Measurements from ENCODE around the gene CFAP91.

Gene CFAP91

DNA sequence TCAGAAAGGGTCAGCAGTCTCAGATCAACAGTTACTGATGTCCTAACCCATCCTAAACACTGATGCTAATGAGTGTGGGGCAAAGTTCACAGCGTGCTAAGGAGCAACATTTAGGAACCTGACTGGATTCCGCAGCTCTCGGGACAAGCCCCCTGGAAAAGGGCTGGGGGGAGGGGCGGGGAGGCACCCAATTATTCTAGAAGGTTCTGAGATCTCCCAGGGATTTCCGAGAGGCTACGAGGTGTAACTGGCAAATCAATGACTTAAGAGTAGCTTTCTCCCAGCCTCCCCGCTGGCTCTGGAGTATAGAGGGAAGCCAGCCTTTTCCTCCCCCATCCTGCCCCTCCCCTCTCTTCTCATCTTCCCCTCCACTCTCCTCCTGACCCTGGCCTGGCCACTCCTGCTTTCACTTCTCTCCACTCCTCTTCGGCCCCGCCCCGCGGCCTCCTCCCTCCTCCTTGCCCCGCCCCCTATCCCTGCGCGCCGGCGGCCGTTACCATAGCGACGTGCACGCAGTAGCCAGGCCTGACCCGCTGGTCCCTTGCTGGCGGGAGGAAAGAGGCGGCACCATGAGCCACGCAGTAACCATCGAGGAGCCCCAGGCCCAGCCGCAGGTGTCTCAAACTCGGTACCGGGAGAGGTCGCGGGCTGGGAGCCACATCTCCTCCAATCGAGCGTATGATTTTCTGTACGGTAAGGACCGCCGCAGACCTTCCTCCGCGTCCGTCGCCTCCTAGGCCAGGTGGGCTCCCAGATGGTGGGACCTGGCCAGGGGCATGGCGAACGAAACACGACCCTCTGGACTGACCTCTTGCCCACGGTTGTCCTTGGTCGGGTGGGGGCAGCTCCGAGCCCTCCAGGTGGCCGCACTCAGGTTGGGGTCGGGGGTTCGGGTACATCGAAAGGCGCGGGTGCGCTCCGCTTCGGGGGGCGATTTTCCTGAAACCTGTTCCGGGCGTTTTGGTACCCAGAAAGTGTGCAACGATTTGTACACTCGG is at the start of gene CFAP91:
TSS of gene CFAP91 (plus strand) at position 493 of the 998 bp plus-strand sequence. CDS start at position 570, 77 bp downstream.
- TF ChIP-seq, protein P1, sequence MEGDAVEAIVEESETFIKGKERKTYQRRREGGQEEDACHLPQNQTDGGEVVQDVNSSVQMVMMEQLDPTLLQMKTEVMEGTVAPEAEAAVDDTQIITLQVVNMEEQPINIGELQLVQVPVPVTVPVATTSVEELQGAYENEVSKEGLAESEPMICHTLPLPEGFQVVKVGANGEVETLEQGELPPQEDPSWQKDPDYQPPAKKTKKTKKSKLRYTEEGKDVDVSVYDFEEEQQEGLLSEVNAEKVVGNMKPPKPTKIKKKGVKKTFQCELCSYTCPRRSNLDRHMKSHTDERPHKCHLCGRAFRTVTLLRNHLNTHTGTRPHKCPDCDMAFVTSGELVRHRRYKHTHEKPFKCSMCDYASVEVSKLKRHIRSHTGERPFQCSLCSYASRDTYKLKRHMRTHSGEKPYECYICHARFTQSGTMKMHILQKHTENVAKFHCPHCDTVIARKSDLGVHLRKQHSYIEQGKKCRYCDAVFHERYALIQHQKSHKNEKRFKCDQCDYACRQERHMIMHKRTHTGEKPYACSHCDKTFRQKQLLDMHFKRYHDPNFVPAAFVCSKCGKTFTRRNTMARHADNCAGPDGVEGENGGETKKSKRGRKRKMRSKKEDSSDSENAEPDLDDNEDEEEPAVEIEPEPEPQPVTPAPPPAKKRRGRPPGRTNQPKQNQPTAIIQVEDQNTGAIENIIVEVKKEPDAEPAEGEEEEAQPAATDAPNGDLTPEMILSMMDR (IDR thresholded peaks at IDR 0.05): no peak
- H3K4me1 Mint-ChIP-seq: peaks cover 41% of the 10 kb centered on the region

DNA sequence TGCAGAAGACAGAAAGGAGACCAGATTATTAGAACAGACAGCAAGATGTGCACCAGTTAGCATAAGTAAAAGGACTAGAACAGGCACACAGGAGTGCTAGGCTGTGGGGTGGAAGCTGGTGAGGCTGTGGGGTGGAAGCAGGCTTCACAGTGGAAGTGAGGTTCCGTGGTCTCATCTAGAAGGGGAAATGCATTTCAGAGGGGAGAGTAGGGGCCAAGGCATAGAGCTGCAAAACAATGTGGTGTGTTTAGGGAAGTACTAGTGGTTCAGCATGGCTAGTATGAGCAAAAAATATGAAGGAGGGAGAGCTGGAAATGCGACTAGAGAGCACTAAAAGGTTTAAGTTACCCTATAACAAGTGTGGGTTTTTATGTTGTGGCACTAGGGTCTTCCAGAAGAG is 48.9 kb upstream of the CFAP91 start:
- H3K4me1 Mint-ChIP-seq: peaks cover 5% of the 10 kb centered on the region
- TF ChIP-seq, protein P1 (IDR thresholded peaks at IDR 0.05): no peak
- H3K27ac Mint-ChIP-seq: no peak overlapping the region
- H3K27me3 Mint-ChIP-seq (ENCODE audit: low read depth, poor library complexity): peaks cover 3% of the 10 kb centered on the region
- no peak overlapping the region for H3K4me3 Mint-ChIP-seq
- no peaks in the 10 kb centered on the region for H3K36me3 Mint-ChIP-seq (ENCODE audit: low read depth)
- DNase-seq: no peak
- no peaks in the 10 kb centered on the region for H3K9me3 Mint-ChIP-seq

More for the DNA sequence above, at the start of gene CFAP91:
- Mint-ChIP-seq H3K4me3 (peak within 1 kb of the TSS; percentile 93), H3K27me3 (ENCODE audit: low read depth, poor library complexity) (peaks cover 3% of the 10 kb centered on the region), H3K9me3 (peaks cover 12% of the 10 kb centered on the region), H3K27ac (peak within 1 kb of the TSS; percentile 83), H3K36me3 (ENCODE audit: low read depth) (peaks cover 14% of the 10 kb centered on the region)
- peak; percentile 99 for DNase-seq

GRCh38 chr3:119657887-119658702 is 44.7 kb upstream of the CFAP91 start:
- no peak overlapping the region for H3K27ac Mint-ChIP-seq
- no peaks in the 10 kb centered on the region for H3K9me3 Mint-ChIP-seq
- TF ChIP-seq, protein P1 (IDR thresholded peaks at IDR 0.05): no peak
- H3K4me3 Mint-ChIP-seq: no peak overlapping the region
- DNase-seq: no peak
- peaks cover 12% of the 10 kb centered on the region for H3K4me1 Mint-ChIP-seq
- no peaks in the 10 kb centered on the region for H3K27me3 Mint-ChIP-seq (ENCODE audit: low read depth, poor library complexity)
- no peaks in the 10 kb centered on the region for H3K36me3 Mint-ChIP-seq (ENCODE audit: low read depth)

- DNase-seq: no peak
- no peak overlapping the region for H3K27ac Mint-ChIP-seq
- H3K9me3 Mint-ChIP-seq: no peaks in the 10 kb centered on the region
- no peak overlapping the region for H3K4me3 Mint-ChIP-seq
- TF ChIP-seq, protein P1 (IDR thresholded peaks at IDR 0.05): no peak
- H3K27me3 Mint-ChIP-seq (ENCODE audit: low read depth, poor library complexity): no peaks in the 10 kb centered on the region
- H3K36me3 Mint-ChIP-seq (ENCODE audit: low read depth): no peaks in the 10 kb centered on the region
- peaks cover 15% of the 10 kb centered on the region for H3K4me1 Mint-ChIP-seq
Observed at GRCh38 chr3:119658994-119659393, 43.8 kb upstream of the CFAP91 start.

DNA sequence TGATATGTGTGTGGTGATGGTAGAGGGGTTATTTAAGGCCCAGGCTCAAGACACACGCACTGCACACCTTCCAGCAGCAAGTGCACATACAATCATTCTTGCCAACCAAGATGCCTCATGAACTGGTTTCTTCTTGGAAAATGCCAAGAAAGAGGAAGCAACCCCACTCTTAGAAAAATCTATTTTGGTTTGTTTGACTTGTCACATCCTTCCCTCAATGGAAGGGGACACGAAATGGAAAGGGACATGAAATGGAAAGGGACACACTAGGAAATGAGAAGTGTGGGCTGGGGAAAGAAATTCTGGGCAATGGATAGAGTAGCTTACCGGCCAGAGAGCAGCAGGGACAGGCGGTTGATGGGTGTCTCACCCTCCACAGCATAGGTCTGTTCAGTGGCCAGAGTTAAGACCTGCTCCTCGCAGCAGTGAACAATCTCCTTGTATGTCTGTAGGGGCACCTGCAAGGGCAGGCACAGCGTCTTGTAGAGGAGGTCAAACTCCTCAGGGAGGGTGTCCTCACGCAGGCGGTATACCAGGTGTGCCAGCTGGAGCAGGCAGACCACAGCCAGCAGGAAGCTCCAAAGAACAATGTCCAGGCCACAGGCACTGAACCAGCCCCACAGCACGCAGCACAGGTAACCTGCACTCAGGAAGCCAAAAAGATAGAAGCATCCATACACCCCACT is 43.1 kb upstream of the CFAP91 start:
- no peak overlapping the region for H3K27ac Mint-ChIP-seq
- TF ChIP-seq, protein P1 (IDR thresholded peaks at IDR 0.05): no peak
- no peaks in the 10 kb centered on the region for H3K9me3 Mint-ChIP-seq
- H3K4me1 Mint-ChIP-seq: peaks cover 15% of the 10 kb centered on the region
- no peaks in the 10 kb centered on the region for H3K36me3 Mint-ChIP-seq (ENCODE audit: low read depth)
- no peak overlapping the region for H3K4me3 Mint-ChIP-seq
- DNase-seq: no peak
- no peaks in the 10 kb centered on the region for H3K27me3 Mint-ChIP-seq (ENCODE audit: low read depth, poor library complexity)
